ENCODE results near the gene IFIH1. TPM values are rescaled to one million over a fixed set of nuclear protein-coding genes. Genes with fewer than 3 reads are reported as not detected.

Gene IFIH1
- total RNA-seq, 1 donor from 2014 or later: 2.6 TPM

DNA sequence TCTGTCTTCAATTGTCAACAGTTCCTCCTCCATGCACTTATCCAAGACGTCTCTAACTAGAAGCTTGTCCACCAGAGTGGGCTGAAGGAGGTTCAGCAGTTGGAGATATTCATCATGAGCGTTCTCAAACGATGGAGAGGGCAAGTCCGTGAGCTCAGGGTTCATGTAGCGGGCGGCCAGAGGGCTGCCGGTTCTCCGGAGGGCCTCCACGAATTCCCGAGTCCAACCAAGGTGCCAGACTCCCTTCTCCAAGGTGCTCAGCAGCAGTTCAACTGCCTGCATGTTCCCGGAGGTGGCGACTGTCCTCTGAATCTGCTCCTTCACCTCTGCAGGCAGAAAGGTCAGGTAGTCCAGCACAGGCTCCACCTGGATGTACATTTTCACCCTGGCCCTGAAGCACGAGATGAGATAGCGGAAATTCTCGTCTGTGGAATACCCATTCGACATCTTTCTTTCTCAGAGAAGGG, 590 bp downstream of the IFIH1 start:
- peak; percentile 33 for DNase-seq (ENCODE audit: low read depth)
- TF ChIP-seq, protein P1, sequence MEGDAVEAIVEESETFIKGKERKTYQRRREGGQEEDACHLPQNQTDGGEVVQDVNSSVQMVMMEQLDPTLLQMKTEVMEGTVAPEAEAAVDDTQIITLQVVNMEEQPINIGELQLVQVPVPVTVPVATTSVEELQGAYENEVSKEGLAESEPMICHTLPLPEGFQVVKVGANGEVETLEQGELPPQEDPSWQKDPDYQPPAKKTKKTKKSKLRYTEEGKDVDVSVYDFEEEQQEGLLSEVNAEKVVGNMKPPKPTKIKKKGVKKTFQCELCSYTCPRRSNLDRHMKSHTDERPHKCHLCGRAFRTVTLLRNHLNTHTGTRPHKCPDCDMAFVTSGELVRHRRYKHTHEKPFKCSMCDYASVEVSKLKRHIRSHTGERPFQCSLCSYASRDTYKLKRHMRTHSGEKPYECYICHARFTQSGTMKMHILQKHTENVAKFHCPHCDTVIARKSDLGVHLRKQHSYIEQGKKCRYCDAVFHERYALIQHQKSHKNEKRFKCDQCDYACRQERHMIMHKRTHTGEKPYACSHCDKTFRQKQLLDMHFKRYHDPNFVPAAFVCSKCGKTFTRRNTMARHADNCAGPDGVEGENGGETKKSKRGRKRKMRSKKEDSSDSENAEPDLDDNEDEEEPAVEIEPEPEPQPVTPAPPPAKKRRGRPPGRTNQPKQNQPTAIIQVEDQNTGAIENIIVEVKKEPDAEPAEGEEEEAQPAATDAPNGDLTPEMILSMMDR (IDR thresholded peaks at IDR 0.05; ENCODE audit: insufficient read depth, low read length, severe bottlenecking): no peak
- Histone ChIP-seq H3K36me3 (ENCODE audit: control insufficient read depth, insufficient read depth, low read length) (no peaks in the 10 kb centered on the region), H3K27me3 (ENCODE audit: control insufficient read depth, insufficient read depth, low read length) (no peaks in the 10 kb centered on the region), H3K4me3 (ENCODE audit: low read depth, low read length) (peak overlapping the region; percentile 76)
- FAIRE-seq: no peak

- H3K27me3 ChIP-seq (ENCODE audit: control insufficient read depth, insufficient read depth, low read length): no peaks in the 10 kb centered on the region
- DNase-seq (ENCODE audit: low read depth) (no peak), FAIRE-seq (no peak)
- no peaks in the 10 kb centered on the region for H3K36me3 ChIP-seq (ENCODE audit: control insufficient read depth, insufficient read depth, low read length)
- peak overlapping the region; percentile 76 for H3K4me3 ChIP-seq (ENCODE audit: low read depth, low read length)
- TF ChIP-seq, protein P1 (IDR thresholded peaks at IDR 0.05; ENCODE audit: insufficient read depth, low read length, severe bottlenecking): no peak
Observed at GRCh38 chr2:162317058-162317742, 1.3 kb downstream of the IFIH1 start.

- Histone ChIP-seq H3K4me3 (ENCODE audit: low read depth, low read length) (no peak overlapping the region), H3K36me3 (ENCODE audit: control insufficient read depth, insufficient read depth, low read length) (no peaks in the 10 kb centered on the region), H3K27me3 (ENCODE audit: control insufficient read depth, insufficient read depth, low read length) (no peaks in the 10 kb centered on the region)
- no peak for DNase-seq (ENCODE audit: low read depth)
- TF ChIP-seq, protein P1 (IDR thresholded peaks at IDR 0.05; ENCODE audit: insufficient read depth, low read length, severe bottlenecking): no peak
- no peak for FAIRE-seq
Observed at GRCh38 chr2:162316590-162316989, 1.9 kb downstream of the IFIH1 start.

- H3K4me3 ChIP-seq (ENCODE audit: low read depth, low read length): no peak overlapping the region
- TF ChIP-seq, protein P1 (IDR thresholded peaks at IDR 0.05; ENCODE audit: insufficient read depth, low read length, severe bottlenecking): no peak
- no peaks in the 10 kb centered on the region for H3K27me3 ChIP-seq (ENCODE audit: control insufficient read depth, insufficient read depth, low read length)
- no peaks in the 10 kb centered on the region for H3K36me3 ChIP-seq (ENCODE audit: control insufficient read depth, insufficient read depth, low read length)
- no peak for DNase-seq (ENCODE audit: low read depth)
- FAIRE-seq: peak; percentile 55
Observed at GRCh38 chr2:162315938-162316337, 2.5 kb downstream of the IFIH1 start.

- no peak overlapping the region for H3K4me3 ChIP-seq (ENCODE audit: low read depth, low read length)
- DNase-seq (ENCODE audit: low read depth) (no peak), FAIRE-seq (no peak)
- H3K36me3 ChIP-seq (ENCODE audit: control insufficient read depth, insufficient read depth, low read length): no peaks in the 10 kb centered on the region
- H3K27me3 ChIP-seq (ENCODE audit: control insufficient read depth, insufficient read depth, low read length): no peaks in the 10 kb centered on the region
- TF ChIP-seq, protein P1 (IDR thresholded peaks at IDR 0.05; ENCODE audit: insufficient read depth, low read length, severe bottlenecking): no peak
Observed at GRCh38 chr2:162312853-162313252, 5.6 kb downstream of the IFIH1 start.
